Common myeloid progenitor, CD34-positive (primary cell): ENCODE results near the gene CCNQ.

Experiments
- CTCF ChIA-PET: fragments of 350-600 bp; sonication (Branson Sonifier 250); formaldehyde crosslinking; loops from one replicate; lab custom pipeline; 2021; ENCODE audit warnings: antibody characterized with exemption; lab: Charles Lee
- POLR2A ChIA-PET: fragments of 350-600 bp; sonication (Branson Sonifier 250); formaldehyde crosslinking; loops from one replicate; lab custom pipeline; 2021; ENCODE audit warnings: antibody characterized with exemption; lab: Charles Lee
- DNase-seq, 3 donors: peaks; one replicate each; pipeline versions ENCODE4 v3.0.0 to v3.0.0-alpha.2; 2013
- H3K27ac ChIP-seq, 2 experiments: 1 replicate in 1 of 2; 2 replicates in 1 of 2; pipeline ENCODE4 v1.7.0; 2013; ENCODE audit warnings: inconsistent platforms in 2 of 2, low read length in 2 of 2, mild to moderate bottlenecking in 2 of 2, low read depth in 1 of 2, moderate library complexity in 1 of 2; ENCODE audit not compliant: severe bottlenecking in 2 of 2, insufficient read depth in 1 of 2, poor library complexity in 1 of 2
- H3K27me3 ChIP-seq, 5 experiments: replicated peaks in 2 of 5; 1 replicate in 3 of 5; 2 replicates in 2 of 5; pipeline versions ENCODE4 v1.6.1 to v1.7.0; 2013; ENCODE audit warnings: low read length in 4 of 5, mild to moderate bottlenecking in 2 of 5, moderate library complexity in 2 of 5, inconsistent platforms in 1 of 5; ENCODE audit not compliant: insufficient read depth in 5 of 5, control insufficient read depth in 4 of 5
- H3K36me3 ChIP-seq, 4 experiments: 1 replicate in 2 of 4; 2 replicates in 2 of 4; pipeline versions ENCODE4 v1.6.1 to v1.7.0; 2013; ENCODE audit warnings: low read length in 3 of 4, control low read depth in 1 of 4, mild to moderate bottlenecking in 1 of 4; ENCODE audit not compliant: control insufficient read depth in 4 of 4, insufficient read depth in 4 of 4
- H3K4me1 ChIP-seq, 4 experiments: 1 replicate in 3 of 4; 2 replicates in 1 of 4; pipeline versions ENCODE4 v1.6.1 to v1.7.1; 2013; ENCODE audit warnings: low read length in 3 of 4, mild to moderate bottlenecking in 3 of 4, control low read depth in 1 of 4, inconsistent platforms in 1 of 4, moderate library complexity in 1 of 4; ENCODE audit not compliant: control insufficient read depth in 4 of 4, insufficient read depth in 4 of 4; ENCODE audit errors: control extremely low read depth in 1 of 4
- H3K4me3 ChIP-seq, 7 experiments: 1 replicate in 4 of 7; 2 replicates in 3 of 7; pipeline versions ENCODE4 v1.5.1 to v1.7.0; 2013; ENCODE audit warnings: mild to moderate bottlenecking in 7 of 7, low read length in 6 of 7, moderate library complexity in 6 of 7, inconsistent platforms in 2 of 7, low read depth in 2 of 7, control low read depth in 1 of 7; ENCODE audit not compliant: insufficient read depth in 4 of 7, control insufficient read depth in 1 of 7; ENCODE audit errors: extremely low read depth in 1 of 7
- H3K9me3 ChIP-seq, 5 experiments: 1 replicate in 4 of 5; 2 replicates in 1 of 5; pipeline versions ENCODE4 v1.6.1 to v1.7.1; 2013; ENCODE audit warnings: low read length in 4 of 5, mild to moderate bottlenecking in 2 of 5, inconsistent platforms in 1 of 5, low read depth in 1 of 5, moderate library complexity in 1 of 5; ENCODE audit not compliant: control insufficient read depth in 4 of 5, insufficient read depth in 2 of 5; ENCODE audit errors: control extremely low read depth in 1 of 5
- WGBS: methylation state at CpG from one replicate; pipeline ENCODE4 v1.1.5; 2013; ENCODE audit not compliant: insufficient coverage; 5-methylcytosine and 5-hydroxymethylcytosine counted together

Gene CCNQ

DNA sequence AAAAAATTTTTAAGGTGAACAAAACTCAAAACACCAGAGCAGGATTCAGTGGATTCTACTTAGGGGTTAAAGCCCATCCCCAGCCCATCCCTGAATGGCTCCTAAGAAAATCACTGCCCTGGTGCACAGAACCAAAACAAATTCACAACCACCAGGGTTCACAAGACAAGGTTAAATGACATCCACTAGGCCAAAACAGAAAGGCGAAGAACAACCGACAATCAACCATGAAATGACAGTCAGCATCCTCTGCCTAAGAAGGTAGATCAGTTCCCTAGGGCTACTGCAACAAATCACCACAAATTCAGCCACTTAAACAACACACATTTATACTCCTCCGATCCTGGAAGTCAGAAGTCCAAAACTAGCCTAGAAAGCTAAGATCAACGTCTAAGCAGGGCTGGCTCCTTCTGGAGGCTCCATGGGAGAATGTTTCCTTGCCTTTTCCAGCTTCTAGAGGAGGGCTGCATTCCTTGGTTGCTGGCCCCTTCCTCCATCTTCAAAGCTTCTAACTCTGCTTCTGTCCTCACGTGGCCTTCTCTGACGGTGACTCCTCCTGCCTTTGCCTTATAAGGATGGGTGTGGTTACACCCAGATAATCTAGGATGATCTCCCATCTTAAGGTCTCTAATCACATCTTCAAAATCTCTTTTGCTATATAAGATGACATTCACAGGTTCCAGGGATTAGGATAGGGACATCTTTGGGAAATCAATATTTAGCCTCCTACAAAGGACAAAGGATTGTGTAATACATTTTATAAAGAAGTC lies 1.8 kb downstream of the CCNQ start:
- Histone ChIP-seq H3K4me3 (no peak overlapping the region), H3K27me3 (peaks cover 0 to 30% (median 0%) of the 10 kb centered on the region in 5 experiments), H3K27ac (no peak overlapping the region), H3K9me3 (peaks cover 0 to 10% (median 0%) of the 10 kb centered on the region in 5 experiments), H3K4me1 (peaks cover 6 to 21% (median 10%) of the 10 kb centered on the region in 4 experiments), H3K36me3 (peaks cover 2 to 32% (median 13%) of the 10 kb centered on the region in 4 experiments)
- DNase-seq = no peak
- POLR2A ChIA-PET = no interaction called here
- CTCF ChIA-PET = interaction anchor here (1.1 kb wide), 1 partner anchor 23 kb away, joined by 3 read pairs; no protein-coding TSS in a partner anchor
- 86% methylated on average over 4 of the region's 6 CpGs for WGBS

DNA sequence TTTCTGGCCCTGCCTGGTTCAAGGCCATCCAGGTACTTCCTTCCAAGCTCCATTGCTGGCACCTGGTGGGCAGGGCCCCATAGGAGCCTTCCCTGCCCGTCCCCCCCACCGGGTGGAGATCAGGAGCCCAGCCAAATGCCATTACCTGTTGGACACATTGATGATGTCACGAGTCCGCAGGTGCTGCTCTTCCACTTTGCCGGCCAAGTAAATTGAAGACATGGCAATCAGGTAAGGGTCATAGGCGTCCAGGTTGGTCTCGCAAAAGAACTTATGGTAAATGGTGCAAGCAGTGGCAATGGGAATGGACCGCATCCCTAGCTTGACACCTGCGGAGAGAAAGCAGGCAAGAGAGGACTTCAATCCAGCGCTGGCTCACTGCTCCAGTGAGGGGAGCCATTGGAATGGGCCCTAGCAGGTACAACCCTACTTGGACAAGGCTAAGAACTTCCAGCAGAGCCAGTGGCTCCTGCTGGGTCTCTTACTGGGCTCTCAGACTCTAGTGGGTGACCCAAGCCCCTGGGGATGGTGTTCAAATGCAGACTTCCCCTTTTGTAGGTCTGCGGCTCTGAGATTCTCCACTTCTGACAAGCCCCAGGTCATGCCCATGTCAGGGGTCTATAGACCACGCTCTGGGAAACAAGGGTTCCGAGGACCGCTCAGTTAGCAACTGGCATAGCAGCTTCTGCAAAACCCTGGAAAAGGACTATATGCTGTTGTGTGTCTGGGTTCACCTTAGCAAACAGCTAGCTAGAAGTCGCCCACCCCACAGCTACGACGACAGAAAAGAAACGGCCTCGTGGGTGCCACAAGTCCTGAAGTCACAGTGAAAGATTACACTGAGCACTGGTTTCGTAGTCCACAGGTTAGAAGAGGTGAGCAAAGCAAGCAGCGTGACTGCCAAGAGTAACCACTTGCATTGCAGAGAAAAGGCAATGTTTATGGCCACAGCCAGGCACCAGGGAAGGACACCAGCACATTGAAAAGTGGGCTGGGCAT lies 2.8 kb downstream of the CCNQ start:
- Histone ChIP-seq H3K9me3 (peaks cover 0 to 10% (median 0%) of the 10 kb centered on the region in 5 experiments), H3K4me3 (no peak overlapping the region), H3K27me3 (peaks cover 0 to 30% (median 0%) of the 10 kb centered on the region in 5 experiments), H3K36me3 (peaks cover 2 to 40% (median 13%) of the 10 kb centered on the region in 4 experiments), H3K27ac (no peak overlapping the region), H3K4me1 (peaks cover 6 to 21% (median 10%) of the 10 kb centered on the region in 4 experiments)
- ChIA-PET CTCF (no interaction called here), POLR2A (no interaction called here)
- WGBS = 94% methylated on average over 20 of the region's 21 CpGs
- no peak for DNase-seq

DNA sequence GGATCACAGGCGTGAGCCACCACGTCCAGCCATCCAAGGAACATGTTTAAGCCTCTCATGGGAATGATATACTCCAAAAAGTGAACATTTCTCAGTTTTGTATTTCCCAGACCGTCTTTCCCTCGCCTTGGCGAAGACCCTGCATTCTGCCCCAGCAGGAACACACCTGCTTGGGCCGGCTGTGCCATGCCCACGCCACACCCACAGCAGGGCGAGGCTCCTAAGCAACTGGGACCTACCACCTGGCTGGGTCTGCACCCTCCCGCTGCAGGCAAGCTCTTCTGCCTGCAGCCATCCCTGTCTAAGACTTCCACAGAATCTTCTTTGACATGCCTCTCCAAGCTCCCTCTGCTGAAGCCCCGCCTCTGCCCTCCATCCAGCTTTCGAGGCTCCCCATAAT lies 3.6 kb downstream of the CCNQ start:
- Histone ChIP-seq H3K4me3 (no peak overlapping the region), H3K36me3 (peaks cover 2 to 47% (median 15%) of the 10 kb centered on the region in 4 experiments), H3K4me1 (peaks cover 6 to 14% (median 10%) of the 10 kb centered on the region in 4 experiments), H3K9me3 (peaks cover 0 to 10% (median 0%) of the 10 kb centered on the region in 5 experiments), H3K27me3 (peaks cover 0 to 30% (median 0%) of the 10 kb centered on the region in 5 experiments), H3K27ac (no peak overlapping the region)
- WGBS = 92% methylated on average over 11 of the region's 11 CpGs
- DNase-seq = no peak
- POLR2A ChIA-PET = no interaction called here
- CTCF ChIA-PET = no interaction called here

DNA sequence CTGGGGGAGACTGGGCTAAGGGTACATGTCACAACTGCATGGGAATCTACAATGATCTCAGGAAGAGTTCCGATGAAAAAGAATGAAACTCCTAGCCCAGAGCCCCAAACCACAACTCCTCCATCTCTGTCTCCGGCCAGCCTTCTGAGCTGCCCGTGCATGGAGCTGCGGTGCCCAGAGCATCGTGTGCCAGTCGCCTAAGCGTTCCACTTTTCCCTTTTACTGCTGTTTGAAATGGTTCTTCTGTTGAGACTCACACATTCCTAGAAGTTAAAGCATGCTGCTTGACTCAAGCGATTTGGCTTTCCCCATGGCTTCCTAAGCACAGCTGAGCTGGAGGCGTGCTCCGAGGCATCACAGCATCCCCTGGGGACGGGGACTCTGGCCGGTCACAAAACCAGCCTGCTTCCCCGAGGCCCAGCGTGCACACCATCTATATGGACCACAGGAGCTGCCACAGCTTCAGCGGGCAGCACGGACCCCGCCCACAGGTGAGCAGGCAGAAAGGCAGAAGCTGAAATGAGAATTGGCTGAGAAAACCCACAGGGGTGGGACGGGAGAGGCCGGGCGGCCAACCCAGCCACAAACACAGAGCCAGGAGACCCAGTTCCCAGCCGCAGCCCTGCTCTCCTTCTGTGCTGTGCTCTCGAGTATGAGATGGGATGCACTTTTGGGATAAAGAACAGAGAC lies 5.0 kb downstream of the CCNQ start:
- POLR2A ChIA-PET = no interaction called here
- 90% methylated on average over 21 of the region's 22 CpGs for WGBS
- Histone ChIP-seq H3K36me3 (peaks cover 2 to 48% (median 17%) of the 10 kb centered on the region in 4 experiments), H3K4me1 (peaks cover 0 to 6% (median 4%) of the 10 kb centered on the region in 4 experiments), H3K4me3 (no peak overlapping the region), H3K27ac (no peak overlapping the region), H3K9me3 (peaks cover 0 to 6% (median 0%) of the 10 kb centered on the region in 5 experiments), H3K27me3 (peaks cover 0 to 18% (median 0%) of the 10 kb centered on the region in 5 experiments)
- CTCF ChIA-PET = no interaction called here
- no peak for DNase-seq

DNA sequence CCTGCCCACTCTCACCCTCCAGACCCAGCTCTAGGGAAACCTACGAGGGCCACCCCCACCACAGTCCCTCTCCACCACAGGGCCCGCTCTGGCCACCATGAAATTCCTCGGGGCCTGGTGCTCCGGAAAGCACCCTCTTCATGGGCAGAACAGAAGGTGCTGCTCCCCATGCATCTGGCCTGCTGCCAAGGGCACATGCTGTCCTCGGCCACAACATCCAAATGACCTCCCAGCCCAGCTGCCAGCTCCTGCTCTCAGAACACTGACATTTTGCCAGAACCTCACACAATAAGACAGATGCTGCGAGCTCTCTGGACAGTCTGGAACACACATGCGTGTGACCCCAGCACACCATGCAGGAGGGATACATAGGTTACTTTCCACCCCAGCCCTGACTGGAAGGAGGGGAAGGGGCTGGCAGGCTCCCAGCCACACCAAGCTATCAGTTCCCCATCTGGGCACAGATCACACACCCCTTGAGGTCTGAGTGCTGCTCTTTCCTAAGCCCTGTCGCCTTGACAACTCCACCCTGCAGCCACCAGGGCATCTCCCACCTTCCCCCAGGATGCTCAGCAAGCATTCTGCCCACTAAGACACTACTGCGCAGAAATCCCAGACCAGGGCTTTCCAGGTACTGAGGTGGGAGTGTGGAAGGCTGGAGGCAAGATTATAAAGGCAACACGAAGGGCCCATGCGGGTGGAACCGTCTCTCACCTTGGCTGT lies 5.8 kb downstream of the CCNQ start:
- H3K4me3 ChIP-seq = no peak overlapping the region
- ChIA-PET CTCF (no interaction called here), POLR2A (no interaction called here)
- peaks cover 2 to 56% (median 19%) of the 10 kb centered on the region in 4 experiments for H3K36me3 ChIP-seq
- 93% methylated on average over 10 of the region's 12 CpGs for WGBS
- peaks cover 0 to 18% (median 0%) of the 10 kb centered on the region in 5 experiments for H3K27me3 ChIP-seq
- peaks cover 0 to 6% (median 0%) of the 10 kb centered on the region in 5 experiments for H3K9me3 ChIP-seq
- H3K4me1 ChIP-seq = peaks cover 0 to 6% (median 3%) of the 10 kb centered on the region in 4 experiments
- no peak overlapping the region for H3K27ac ChIP-seq
- DNase-seq = no peak
